Peyer's patch (tissue), 4 donors: ENCODE data around the gene ANKUB1. TPM values are rescaled to one million over a fixed set of nuclear protein-coding genes. Genes with fewer than 3 reads are reported as not detected.

Experiments used
- DNase-seq, 3 donors: peaks; one replicate each; pipeline ENCODE4 v3.0.0-alpha.2; 2017 to 2019
- H3K27ac ChIP-seq, 4 donors: fragments of 200-600 bp; sonication (generic); one replicate each; pipeline ENCODE4 v1.5.1; 2016 to 2019
- H3K27me3 ChIP-seq, 2 donors: fragments of 200-600 bp; sonication (generic); one replicate each; pipeline ENCODE4 v1.5.1; 2019
- H3K36me3 ChIP-seq, 3 donors: fragments of 200-600 bp; sonication (generic); one replicate each; pipeline ENCODE4 v1.5.1; 2016 to 2019
- H3K4me1 ChIP-seq, 4 donors: fragments of 200-600 bp; sonication (generic); one replicate each; pipeline ENCODE4 v1.5.1; 2016 to 2019
- H3K4me3 ChIP-seq, 4 donors: fragments of 200-600 bp; sonication (generic); 1 replicate in 3 of 4; 2 replicates in 1 of 4; pipeline ENCODE4 v1.5.1; 2016 to 2019; ENCODE audit warnings: mild to moderate bottlenecking in 1 of 4
- H3K9me3 ChIP-seq, 4 donors: fragments of 200-600 bp; sonication (generic); one replicate each; pipeline ENCODE4 v1.5.1; 2016 to 2019; ENCODE audit warnings: mild to moderate bottlenecking in 1 of 4
- CTCF ChIP-seq, 6 experiments: fragments of 450-650 bp in 4 of 6; fragments of 200-600 bp in 2 of 6; sonication (generic) in 1 of 6; IDR thresholded peaks; one replicate each; pipeline ENCODE4 v1.5.1; 2017 to 2019; ENCODE audit warnings: antibody characterized with exemption in 6 of 6, mild to moderate bottlenecking in 3 of 6, moderate library complexity in 1 of 6
- POLR2A ChIP-seq, 2 donors: fragments of 450-650 bp; IDR thresholded peaks; one replicate each; pipeline ENCODE4 v1.5.1; 2017; ENCODE audit warnings: antibody characterized with exemption in 2 of 2, mild to moderate bottlenecking in 2 of 2, moderate library complexity in 2 of 2
- total RNA-seq, 4 donors: library from RNA; depleted of rRNA; stranded (reverse); fragments of >200 nt; gene quantifications; one replicate each; pipeline ENCODE4 v1.1.0, GENCODE V29; 2016

Gene ANKUB1
- total RNA-seq, 4 donors from 2014 or later, result not detected

GRCh38 chr3:149819432-149819831 lies 27.1 kb upstream of the ANKUB1 start:
- no peak for DNase-seq
- H3K4me1 ChIP-seq, result peaks cover 0 to 18% (median 9%) of the 10 kb centered on the region in 4 donors

DNA sequence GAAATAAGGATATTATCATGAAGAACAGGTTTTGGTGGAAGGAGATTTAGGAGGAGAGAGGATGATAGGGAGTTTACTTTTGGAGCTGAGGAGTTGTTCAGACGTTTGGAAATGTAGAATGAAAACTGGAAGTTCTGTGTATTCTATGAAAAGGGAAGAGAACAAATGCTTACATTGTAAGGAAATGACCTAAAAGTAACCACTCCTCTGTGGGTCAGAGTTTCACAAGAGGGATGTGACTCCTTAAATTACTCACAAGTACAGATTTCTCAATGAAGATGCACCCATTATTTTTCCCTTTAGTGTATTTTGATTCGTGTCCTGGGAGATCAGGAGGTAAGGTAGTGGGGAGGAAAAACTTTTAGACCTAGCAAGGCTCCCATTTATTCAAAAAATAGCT lies 24.6 kb upstream of the ANKUB1 start:
- peaks cover 0 to 27% (median 10%) of the 10 kb centered on the region in 4 donors for H3K4me1 ChIP-seq
- no peak for DNase-seq
- no peak overlapping the region for H3K4me3 ChIP-seq
- H3K27ac ChIP-seq, result no peak overlapping the region
- H3K9me3 ChIP-seq, result no peaks in the 10 kb centered on the region
- H3K36me3 ChIP-seq, result no peaks in the 10 kb centered on the region
- TF ChIP-seq CTCF (IDR thresholded peaks at IDR 0.05) (no peak), POLR2A (IDR thresholded peaks at IDR 0.05) (no peak)
- H3K27me3 ChIP-seq, result no peaks in the 10 kb centered on the region

More at GRCh38 chr3:149819432-149819831, 27.1 kb upstream of the ANKUB1 start:
- Histone ChIP-seq H3K4me3 (no peak overlapping the region), H3K27ac (no peak overlapping the region), H3K9me3 (no peaks in the 10 kb centered on the region), H3K36me3 (no peaks in the 10 kb centered on the region), H3K27me3 (no peaks in the 10 kb centered on the region)
- no peak for TF ChIP-seq POLR2A (IDR thresholded peaks at IDR 0.05)

DNA sequence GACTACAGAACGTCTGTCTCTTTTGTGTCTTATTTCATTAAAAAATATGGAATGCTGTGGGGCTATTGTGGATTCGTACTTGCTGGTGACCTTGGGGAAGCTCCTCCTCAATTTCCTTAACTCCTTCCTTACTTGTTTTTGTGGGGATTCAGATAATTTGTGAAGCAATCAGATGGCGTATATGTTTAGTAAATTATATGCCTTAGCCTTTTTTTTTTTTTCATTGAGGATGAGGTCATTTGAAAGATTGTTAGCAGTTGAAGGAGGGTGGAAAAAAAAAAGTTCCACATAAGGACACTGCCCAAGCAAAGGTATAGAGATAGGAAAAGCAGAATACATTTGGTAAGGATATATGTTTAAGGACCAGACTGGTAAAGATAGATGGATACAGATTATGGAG lies 24.0 kb upstream of the ANKUB1 start:
- Histone ChIP-seq H3K9me3 (no peaks in the 10 kb centered on the region), H3K4me1 (peaks cover 0 to 28% (median 10%) of the 10 kb centered on the region in 4 donors), H3K36me3 (no peaks in the 10 kb centered on the region), H3K27me3 (no peaks in the 10 kb centered on the region), H3K4me3 (no peak overlapping the region), H3K27ac (no peak overlapping the region)
- TF ChIP-seq CTCF (IDR thresholded peaks at IDR 0.05), result no peak
- no peak for TF ChIP-seq POLR2A (IDR thresholded peaks at IDR 0.05)
- DNase-seq, result no peak

DNA sequence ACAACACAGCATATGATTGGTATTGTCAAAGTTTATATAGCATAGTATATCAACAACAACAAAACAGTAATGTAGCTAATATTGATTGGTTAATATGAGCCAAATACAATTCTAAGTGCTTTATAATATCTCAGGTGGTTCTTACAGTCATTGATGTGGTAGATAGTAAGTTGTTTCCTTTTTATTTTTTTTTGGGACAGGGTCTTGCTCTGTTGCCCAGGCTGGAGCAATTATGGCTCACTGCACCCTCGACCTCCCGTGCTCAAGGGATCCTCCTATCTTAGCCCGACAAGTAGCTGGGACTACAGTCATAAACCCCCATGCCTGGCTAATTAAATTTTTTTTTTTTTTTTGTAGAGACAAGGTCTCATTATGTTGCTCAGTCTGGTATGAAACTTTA lies 23.4 kb upstream of the ANKUB1 start:
- Histone ChIP-seq H3K27ac (no peak overlapping the region), H3K4me3 (no peak overlapping the region), H3K36me3 (no peaks in the 10 kb centered on the region), H3K4me1 (peaks cover 0 to 28% (median 10%) of the 10 kb centered on the region in 4 donors), H3K9me3 (no peaks in the 10 kb centered on the region), H3K27me3 (no peaks in the 10 kb centered on the region)
- DNase-seq, result no peak
- TF ChIP-seq CTCF (IDR thresholded peaks at IDR 0.05) (no peak), POLR2A (IDR thresholded peaks at IDR 0.05) (no peak)

DNA sequence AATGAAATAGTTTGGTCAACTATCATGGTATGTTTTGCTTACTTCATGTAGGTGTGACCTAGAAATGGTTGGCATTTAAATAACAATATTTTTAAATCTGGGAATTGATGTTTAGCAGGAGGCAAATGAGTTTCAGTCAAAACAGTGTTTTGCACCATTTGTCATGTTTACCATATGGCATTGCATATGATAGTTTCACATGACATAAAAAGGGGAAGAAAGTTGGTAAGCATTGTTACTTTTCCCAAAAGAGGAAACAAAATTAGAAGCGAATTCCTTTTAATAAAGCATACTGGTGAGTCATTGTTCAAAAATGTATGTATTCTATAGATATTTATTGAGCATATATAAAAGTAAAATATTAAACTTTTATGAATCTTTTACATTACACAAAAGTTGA lies 23.0 kb upstream of the ANKUB1 start:
- Histone ChIP-seq H3K4me1 (peaks cover 0 to 28% (median 10%) of the 10 kb centered on the region in 4 donors), H3K9me3 (no peaks in the 10 kb centered on the region), H3K27me3 (no peaks in the 10 kb centered on the region), H3K27ac (no peak overlapping the region), H3K4me3 (peak overlapping the region in 1 of 4 donors; percentile 90), H3K36me3 (no peaks in the 10 kb centered on the region)
- no peak for DNase-seq
- no peak for TF ChIP-seq CTCF (IDR thresholded peaks at IDR 0.05)
- no peak for TF ChIP-seq POLR2A (IDR thresholded peaks at IDR 0.05)

- DNase-seq, result peak; percentile 19 to 52 (median 50)
- no peak for TF ChIP-seq POLR2A (IDR thresholded peaks at IDR 0.05)
- no peak for TF ChIP-seq CTCF (IDR thresholded peaks at IDR 0.05)
- no peaks in the 10 kb centered on the region for H3K27me3 ChIP-seq
- H3K27ac ChIP-seq, result peak overlapping the region; percentile 92 to 98 (median 98)
- peaks cover 0 to 28% (median 10%) of the 10 kb centered on the region in 4 donors for H3K4me1 ChIP-seq
- H3K9me3 ChIP-seq, result no peaks in the 10 kb centered on the region
- H3K36me3 ChIP-seq, result no peaks in the 10 kb centered on the region
- H3K4me3 ChIP-seq, result peak overlapping the region; percentile 60 to 90 (median 74)
Measured at GRCh38 chr3:149813367-149814281, 21.3 kb upstream of the ANKUB1 start.
